Neural cell (in vitro differentiated cells): Measurements from ENCODE around the gene PRSS35. TPM values are rescaled to one million over a fixed set of nuclear protein-coding genes. Genes with fewer than 3 reads are reported as not detected.

Experiments used
- H2AFZ ChIP-seq: fragments of 200-600, 300-800 bp; sonication (generic), shearing (Covaris generic); 2 replicates; pipeline ENCODE4 v1.6.0; 2014; ENCODE audit warnings: low read depth, mild to moderate bottlenecking, antibody characterized with exemption, low read length, moderate library complexity
- H3F3A ChIP-seq: fragments of 200-600 bp; shearing (Covaris generic); 2 replicates; pipeline ENCODE4 v1.6.1; 2016; ENCODE audit warnings: mild to moderate bottlenecking, moderate library complexity, mixed read lengths, antibody characterized with exemption, low read length; ENCODE audit not compliant: insufficient read depth, poor library complexity, severe bottlenecking
- H3K27ac ChIP-seq: fragments of 200-600, 300-800 bp; sonication (generic), shearing (Covaris generic); 2 replicates; pipeline ENCODE4 v1.5.1; 2014; ENCODE audit warnings: mild to moderate bottlenecking, low read length, moderate library complexity
- H3K27me3 ChIP-seq: fragments of 300-800, 200-600 bp; sonication (generic), shearing (Covaris generic); 2 replicates; pipeline ENCODE4 v1.6.0; 2014; ENCODE audit warnings: mild to moderate bottlenecking, low read depth, low read length, moderate library complexity; ENCODE audit not compliant: insufficient read depth
- H3K36me3 ChIP-seq: fragments of 300-800, 200-600 bp; sonication (generic), shearing (Covaris generic); 2 replicates; pipeline ENCODE4 v1.5.1; 2014; ENCODE audit warnings: mild to moderate bottlenecking, antibody characterized with exemption, low read length, moderate library complexity; ENCODE audit not compliant: insufficient read depth
- H3K4me2 ChIP-seq: fragments of 300-800, 200-600 bp; sonication (generic), shearing (Covaris generic); 2 replicates; pipeline ENCODE4 v1.6.0; 2014; ENCODE audit warnings: mild to moderate bottlenecking, low read length
- H3K4me3 ChIP-seq: fragments of 300-800, 200-600 bp; sonication (generic), shearing (Covaris generic); 2 replicates; pipeline ENCODE4 v1.5.1; 2014; ENCODE audit warnings: mild to moderate bottlenecking, low read length, moderate library complexity
- H3K79me2 ChIP-seq: fragments of 200-600 bp; shearing (Covaris generic); replicated peaks from 2 replicates; pipeline ENCODE4 v1.6.0; 2014; ENCODE audit warnings: mild to moderate bottlenecking, low read length, moderate library complexity; ENCODE audit not compliant: insufficient read depth
- H3K9ac ChIP-seq: fragments of 300-800, 200-600 bp; sonication (generic), shearing (Covaris generic); 2 replicates; pipeline ENCODE4 v1.6.1; 2016; ENCODE audit warnings: mild to moderate bottlenecking, low read length, mixed read lengths
- H3K9me2 ChIP-seq: fragments of 200-600 bp; shearing (Covaris generic); 2 replicates; pipeline ENCODE4 v1.6.1; 2016; ENCODE audit warnings: mild to moderate bottlenecking, low read length, mixed read lengths; ENCODE audit not compliant: insufficient read depth
- H3K9me3 ChIP-seq: fragments of 200-600, 300-800 bp; sonication (generic), shearing (Covaris generic); 2 replicates; pipeline ENCODE4 v1.6.1; 2016; ENCODE audit warnings: mild to moderate bottlenecking, mixed run types, low read length, moderate library complexity, mixed read lengths
- H4K20me1 ChIP-seq: fragments of 200-600 bp; shearing (Covaris generic); 2 replicates; pipeline ENCODE4 v1.6.1; 2016; ENCODE audit warnings: mild to moderate bottlenecking, mixed run types; ENCODE audit not compliant: insufficient read depth
- CTCF ChIP-seq: fragments of 450-650 bp; IDR thresholded peaks from 2 replicates; pipeline ENCODE4 v1.5.1; 2014; ENCODE audit warnings: antibody characterized with exemption, mild to moderate bottlenecking, moderate library complexity; ENCODE audit not compliant: poor library complexity, severe bottlenecking
- EP300 ChIP-seq: fragments of 450-650 bp; conservative IDR thresholded peaks from 2 replicates; pipeline ENCODE4 v1.6.1; 2014; ENCODE audit warnings: antibody characterized with exemption, mild to moderate bottlenecking, moderate library complexity; ENCODE audit not compliant: poor library complexity, severe bottlenecking
- EZH2 ChIP-seq: fragments of 200-600, 300-800 bp; shearing (Covaris generic), sonication (generic); IDR thresholded peaks from 2 replicates; pipeline ENCODE4 v1.6.1; 2014; ENCODE audit warnings: antibody characterized with exemption, low read length, borderline replicate concordance, mild to moderate bottlenecking; ENCODE audit not compliant: insufficient read depth, poor library complexity, severe bottlenecking
- MXI1 ChIP-seq: fragments of 450-650 bp; conservative IDR thresholded peaks from 2 replicates; pipeline ENCODE4 v1.6.1; 2014; ENCODE audit warnings: antibody characterized with exemption, mild to moderate bottlenecking; ENCODE audit not compliant: poor library complexity, severe bottlenecking
- POLR2AphosphoS5 ChIP-seq: IDR thresholded peaks from 2 replicates; pipeline ENCODE4 v1.6.1; 2012
- RAD21 ChIP-seq: fragments of 450-650 bp; conservative IDR thresholded peaks from 2 replicates; pipeline ENCODE4 v1.6.1; 2014; ENCODE audit warnings: antibody characterized with exemption, mild to moderate bottlenecking, moderate library complexity
- REST ChIP-seq: IDR thresholded peaks from 2 replicates; pipeline ENCODE4 v1.6.1; 2012; ENCODE audit warnings: borderline replicate concordance
- SMC3 ChIP-seq: fragments of 450-650 bp; conservative IDR thresholded peaks from 2 replicates; pipeline ENCODE4 v1.6.1; 2014; ENCODE audit warnings: antibody characterized with exemption, mild to moderate bottlenecking, moderate library complexity; ENCODE audit not compliant: poor library complexity
- TAF1 ChIP-seq: IDR thresholded peaks from 2 replicates; pipeline ENCODE4 v1.6.1; 2012; ENCODE audit warnings: low read depth
- polyA plus RNA-seq: library from polyadenylated mRNA; depleted of rRNA; stranded (reverse); fragments of >200 nt; gene quantifications from 2 replicates; pipeline ENCODE4 v1.2.3, GENCODE V29; 2014

The PRSS35 gene
- polyA plus RNA-seq, 1 donor from 2014 or later: 0.32 TPM

- Histone ChIP-seq H3F3A (no peaks in the 10 kb centered on the region), H3K9ac (no peak overlapping the region), H3K4me2 (no peak overlapping the region), H3K27me3 (no peaks in the 10 kb centered on the region), H3K4me3 (no peak overlapping the region), H2AFZ (no peak overlapping the region), H4K20me1 (no peaks in the 10 kb centered on the region), H3K79me2 (no peaks in the 10 kb centered on the region), H3K36me3 (no peaks in the 10 kb centered on the region), H3K9me3 (no peaks in the 10 kb centered on the region), H3K27ac (no peak overlapping the region), H3K9me2 (no peaks in the 10 kb centered on the region)
- TF ChIP-seq REST (no peak), CTCF (no peak), MXI1 (no peak), EZH2 (no peak), EP300 (no peak), SMC3 (no peak)
These were observed 7.0 kb upstream of the PRSS35 start for GRCh38 chr6:83505356-83505755.

- H3K27ac ChIP-seq: no peak overlapping the region
- no peak overlapping the region for H2AFZ ChIP-seq
- no peaks in the 10 kb centered on the region for H4K20me1 ChIP-seq
- H3K9ac ChIP-seq: no peak overlapping the region
- no peaks in the 10 kb centered on the region for H3K79me2 ChIP-seq
- H3K9me2 ChIP-seq: no peaks in the 10 kb centered on the region
- no peak overlapping the region for H3K4me2 ChIP-seq
- no peak overlapping the region for H3K4me3 ChIP-seq
- H3K9me3 ChIP-seq: no peaks in the 10 kb centered on the region
- no peaks in the 10 kb centered on the region for H3F3A ChIP-seq
- no peaks in the 10 kb centered on the region for H3K36me3 ChIP-seq
- peaks cover 11% of the 10 kb centered on the region for H3K27me3 ChIP-seq
- TF ChIP-seq MXI1: no peak
- no peak for TF ChIP-seq RAD21
- no peak for TF ChIP-seq CTCF
- no peak for TF ChIP-seq POLR2AphosphoS5
- TF ChIP-seq EP300: no peak
- no peak for TF ChIP-seq REST
- no peak for TF ChIP-seq SMC3
- no peak for TF ChIP-seq TAF1
- no peak for TF ChIP-seq EZH2
These were observed 2.9 kb upstream of the PRSS35 start for GRCh38 chr6:83509441-83509840.
